HG02870 (cell line): ENCODE results near the gene XRCC4.
"Not testable (repeated sequence)": the region's sequence is repeated elsewhere in the genome, so short reads cannot be mapped to it uniquely, and the experiment has no call there.

ENCODE experiments used
- ATAC-seq: cut with Tn5 transposase; IDR thresholded peaks from one replicate; pipeline ENCODE4 v1.9.1; 2021; ENCODE audit warnings: mild to moderate bottlenecking, moderate library complexity; ENCODE audit not compliant: unreplicated experiment

Gene XRCC4

GRCh38 chr5:83107692-83108420 lies 30.5 kb downstream of the XRCC4 start:
- no peak for ATAC-seq

GRCh38 chr5:83109380-83109779 lies 32.0 kb downstream of the XRCC4 start:
- no peak for ATAC-seq

- ATAC-seq = no peak
These were observed 38.5 kb downstream of the XRCC4 start for GRCh38 chr5:83115816-83116215.

- no peak for ATAC-seq
These were observed 41.1 kb downstream of the XRCC4 start for GRCh38 chr5:83118471-83118870.

GRCh38 chr5:83118976-83119375 lies 41.6 kb downstream of the XRCC4 start:
- ATAC-seq = no peak

GRCh38 chr5:83124593-83124992 lies 47.2 kb downstream of the XRCC4 start:
- ATAC-seq = no peak

GRCh38 chr5:83125560-83125959 lies 48.2 kb downstream of the XRCC4 start:
- no peak for ATAC-seq

- ATAC-seq = no peak
These were observed 49.2 kb downstream of the XRCC4 start for GRCh38 chr5:83126501-83126900.

GRCh38 chr5:83133797-83134196 lies 56.5 kb downstream of the XRCC4 start:
- ATAC-seq = no peak

GRCh38 chr5:83142526-83142925 lies 65.2 kb downstream of the XRCC4 start:
- no peak for ATAC-seq

- ATAC-seq = no peak
These were observed 67.9 kb downstream of the XRCC4 start for GRCh38 chr5:83145241-83145640.

GRCh38 chr5:83145882-83146331 lies 68.6 kb downstream of the XRCC4 start:
- no peak for ATAC-seq

GRCh38 chr5:83146441-83146840 lies 69.1 kb downstream of the XRCC4 start:
- no peak for ATAC-seq

- ATAC-seq = no peak
These were observed 70.2 kb downstream of the XRCC4 start for GRCh38 chr5:83147593-83147992.

- no peak for ATAC-seq
These were observed 71.0 kb downstream of the XRCC4 start for GRCh38 chr5:83148370-83148769.

- ATAC-seq = no peak
These were observed 72.3 kb downstream of the XRCC4 start for GRCh38 chr5:83149671-83150070.

- no peak for ATAC-seq
These were observed 74.5 kb downstream of the XRCC4 start for GRCh38 chr5:83151821-83152220.

GRCh38 chr5:83152996-83153395 lies 75.6 kb downstream of the XRCC4 start:
- ATAC-seq = not testable (repeated sequence)

GRCh38 chr5:83156001-83156400 lies 78.7 kb downstream of the XRCC4 start:
- no peak for ATAC-seq

GRCh38 chr5:83157163-83157562 lies 79.8 kb downstream of the XRCC4 start:
- no peak for ATAC-seq

- no peak for ATAC-seq
These were observed 85.3 kb downstream of the XRCC4 start for GRCh38 chr5:83162601-83163000.

- ATAC-seq = no peak
These were observed 90.2 kb downstream of the XRCC4 start for GRCh38 chr5:83167538-83167937.
